ENCODE data around the gene NONO. TPM values are rescaled to one million over a fixed set of nuclear protein-coding genes. Genes with fewer than 3 reads are reported as not detected.
"Not testable (repeated sequence)": the region's sequence is repeated elsewhere in the genome, so short reads cannot be mapped to it uniquely, and the experiment has no call there.

Gene NONO
- total RNA-seq, 4 donors from 2014 or later: 70.0 to 494 (median 216) TPM

DNA sequence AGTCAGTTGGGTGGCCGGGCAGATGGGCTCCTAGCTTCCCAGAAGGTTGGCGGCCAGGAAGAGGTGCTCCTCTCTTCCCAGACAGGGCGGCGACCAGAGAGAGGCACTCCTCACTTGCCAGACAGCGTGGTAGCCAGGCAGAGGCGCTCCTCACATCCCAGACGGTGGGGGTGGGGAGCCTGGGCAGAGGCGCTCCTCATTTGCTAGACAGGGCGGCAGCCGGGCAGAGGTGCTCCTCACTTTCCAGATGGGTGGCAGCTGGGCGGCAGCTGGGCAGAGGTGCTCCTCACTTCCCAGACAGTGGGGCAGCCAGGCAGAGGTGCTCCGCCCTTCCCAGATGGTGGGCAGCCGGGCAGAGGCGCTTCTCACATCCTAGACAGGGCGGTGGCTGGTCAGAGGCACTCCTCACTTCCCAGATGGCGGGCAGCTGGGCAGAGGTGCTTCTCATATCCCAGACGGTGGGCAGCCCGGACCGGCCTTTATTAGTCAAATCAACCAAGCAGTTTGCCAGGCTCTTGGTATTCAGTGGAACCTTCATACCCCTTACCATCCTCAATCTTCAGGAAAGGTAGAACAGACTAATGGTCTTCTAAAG is 13.5 kb upstream of the NONO start:
- Histone ChIP-seq H3K27ac (no peak overlapping the region), H3K9me3 (no peaks in the 10 kb centered on the region), H3K27me3 (no peaks in the 10 kb centered on the region), H3K36me3 (no peaks in the 10 kb centered on the region), H3K4me1 (no peaks in the 10 kb centered on the region), H3K4me3 (no peak overlapping the region)
- intact Hi-C loops (cut with DNase I; ENCODE audit: low total_unique reads): no loop called here
- DNase-seq: no peak
- TF ChIP-seq, protein P1, sequence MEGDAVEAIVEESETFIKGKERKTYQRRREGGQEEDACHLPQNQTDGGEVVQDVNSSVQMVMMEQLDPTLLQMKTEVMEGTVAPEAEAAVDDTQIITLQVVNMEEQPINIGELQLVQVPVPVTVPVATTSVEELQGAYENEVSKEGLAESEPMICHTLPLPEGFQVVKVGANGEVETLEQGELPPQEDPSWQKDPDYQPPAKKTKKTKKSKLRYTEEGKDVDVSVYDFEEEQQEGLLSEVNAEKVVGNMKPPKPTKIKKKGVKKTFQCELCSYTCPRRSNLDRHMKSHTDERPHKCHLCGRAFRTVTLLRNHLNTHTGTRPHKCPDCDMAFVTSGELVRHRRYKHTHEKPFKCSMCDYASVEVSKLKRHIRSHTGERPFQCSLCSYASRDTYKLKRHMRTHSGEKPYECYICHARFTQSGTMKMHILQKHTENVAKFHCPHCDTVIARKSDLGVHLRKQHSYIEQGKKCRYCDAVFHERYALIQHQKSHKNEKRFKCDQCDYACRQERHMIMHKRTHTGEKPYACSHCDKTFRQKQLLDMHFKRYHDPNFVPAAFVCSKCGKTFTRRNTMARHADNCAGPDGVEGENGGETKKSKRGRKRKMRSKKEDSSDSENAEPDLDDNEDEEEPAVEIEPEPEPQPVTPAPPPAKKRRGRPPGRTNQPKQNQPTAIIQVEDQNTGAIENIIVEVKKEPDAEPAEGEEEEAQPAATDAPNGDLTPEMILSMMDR (IDR thresholded peaks at IDR 0.05): no peak
- TF ChIP-seq POLR2A (IDR thresholded peaks at IDR 0.05): no peak

DNA sequence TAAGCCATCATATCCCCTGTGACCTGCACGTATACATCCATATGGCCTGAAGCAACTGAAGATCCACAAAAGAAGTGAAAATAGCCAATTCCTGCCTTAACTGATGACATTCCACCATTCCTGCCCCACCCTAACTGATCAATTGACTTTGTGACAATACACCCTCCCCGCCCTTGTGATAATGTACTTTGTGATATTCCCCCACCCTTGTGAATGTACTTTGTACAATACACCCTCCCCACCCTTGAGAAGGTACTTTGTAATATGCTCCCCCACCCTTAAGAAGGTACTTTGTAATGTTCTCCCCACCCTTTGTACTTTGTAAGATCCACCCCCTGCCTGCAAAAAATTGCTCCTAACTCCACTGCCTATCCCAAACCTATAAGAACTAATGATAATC is 11.1 kb upstream of the NONO start:
- H3K36me3 ChIP-seq; intact Hi-C loops (cut with DNase I; ENCODE audit: low total_unique reads); H3K4me1 ChIP-seq; H3K27me3 ChIP-seq; H3K4me3 ChIP-seq; H3K9me3 ChIP-seq; DNase-seq; H3K27ac ChIP-seq: not testable (repeated sequence)

DNA sequence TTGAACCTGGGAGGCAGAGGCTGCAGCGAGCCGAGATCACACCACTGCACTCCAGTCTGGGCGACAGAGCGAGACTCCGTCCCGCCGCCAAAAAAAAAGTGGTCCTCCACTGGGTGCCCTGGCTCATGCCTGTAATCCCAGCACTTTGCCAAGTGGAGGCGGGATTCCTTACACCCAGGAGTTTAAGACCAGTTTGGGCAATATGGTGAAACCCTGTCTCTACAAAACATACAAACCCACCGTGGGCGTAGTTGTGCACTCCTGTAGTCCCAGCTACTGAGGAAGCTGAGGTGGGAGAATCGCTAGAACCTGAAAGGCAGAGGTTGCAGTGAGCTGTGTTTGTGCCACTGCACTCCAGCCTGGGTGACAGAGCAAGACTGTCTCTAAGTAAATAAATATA is 2.1 kb upstream of the NONO start:
- H3K9me3 ChIP-seq; intact Hi-C loops (cut with DNase I; ENCODE audit: low total_unique reads); H3K4me3 ChIP-seq; H3K36me3 ChIP-seq; H3K27me3 ChIP-seq; H3K4me1 ChIP-seq; DNase-seq; H3K27ac ChIP-seq: not testable (repeated sequence)

DNA sequence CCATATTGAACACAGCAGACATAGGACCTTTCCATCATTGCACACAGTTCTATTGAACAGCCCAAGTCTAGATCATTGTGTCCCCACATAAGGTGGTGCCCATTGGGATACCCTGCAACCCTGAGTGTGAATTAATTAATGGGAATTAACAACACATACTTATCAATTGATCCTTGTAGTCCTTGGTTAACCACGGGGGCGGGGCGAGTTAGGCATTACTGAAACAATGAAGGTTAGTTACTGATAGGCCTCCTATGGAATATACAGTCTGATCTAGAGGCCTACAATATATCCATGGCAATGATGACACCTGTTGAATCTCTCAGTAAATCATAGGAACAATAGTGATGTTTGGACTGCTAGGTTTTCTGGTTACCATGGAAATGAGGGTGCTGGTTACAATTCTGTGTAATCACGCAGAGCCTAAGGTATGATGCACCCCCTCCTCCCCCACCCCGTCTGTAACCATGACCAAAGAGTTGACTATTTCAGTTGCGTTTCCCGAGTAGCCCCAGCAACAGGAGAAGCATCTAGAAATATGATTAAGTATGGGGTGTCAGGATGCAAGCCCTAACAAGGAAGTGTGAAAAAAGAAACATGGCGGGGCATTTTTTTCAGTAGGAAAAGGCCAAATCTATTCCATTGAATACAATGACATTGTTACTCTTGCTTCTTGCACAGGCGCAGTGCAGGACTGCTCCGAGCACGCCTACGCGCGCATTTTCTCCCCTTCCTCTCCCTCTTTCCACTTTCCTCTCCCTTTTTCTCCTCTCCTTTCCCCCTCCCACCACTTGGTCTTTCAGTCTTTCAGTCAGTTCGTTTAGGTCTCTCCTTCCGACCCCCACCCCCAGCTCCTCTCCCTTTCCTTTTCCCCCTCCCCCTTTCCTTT is 677 bp upstream of the NONO start:
- intact Hi-C loops (cut with DNase I; ENCODE audit: low total_unique reads): no loop called here
- H3K4me1 ChIP-seq: no peaks in the 10 kb centered on the region
- TF ChIP-seq POLR2A (IDR thresholded peaks at IDR 0.05): no peak
- TF ChIP-seq, protein P1 (IDR thresholded peaks at IDR 0.05): no peak
- H3K27me3 ChIP-seq: no peaks in the 10 kb centered on the region
- H3K36me3 ChIP-seq: no peaks in the 10 kb centered on the region
- no peaks in the 10 kb centered on the region for H3K9me3 ChIP-seq
- peak overlapping the region; percentile 36 to 50 for H3K4me3 ChIP-seq
- no peak for DNase-seq
- H3K27ac ChIP-seq: peak overlapping the region; percentile 81 to 89

DNA sequence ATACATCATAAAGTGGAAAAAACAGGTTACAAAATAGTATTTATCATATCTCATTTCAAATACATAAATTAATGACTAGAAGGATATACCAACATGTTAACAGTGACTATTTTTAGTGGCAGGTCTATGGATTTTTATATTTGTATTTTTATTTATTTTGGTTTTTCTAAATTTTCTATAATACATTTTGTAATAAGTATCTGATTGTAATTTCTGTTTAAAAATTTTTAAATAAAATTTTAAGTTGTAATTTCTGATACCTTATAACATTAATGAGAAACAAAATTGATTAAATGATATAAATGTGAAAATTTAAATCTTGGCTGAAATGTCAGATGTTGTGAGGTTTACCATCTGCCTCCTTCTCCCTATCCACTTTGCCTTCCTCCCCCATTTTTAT is 2.5 kb downstream of the NONO start:
- TF ChIP-seq POLR2A (IDR thresholded peaks at IDR 0.05): no peak
- TF ChIP-seq, protein P1 (IDR thresholded peaks at IDR 0.05): no peak
- intact Hi-C loops (cut with DNase I; ENCODE audit: low total_unique reads): no loop called here
- H3K27ac ChIP-seq: no peak overlapping the region
- no peak for DNase-seq
- H3K27me3 ChIP-seq: no peaks in the 10 kb centered on the region
- no peaks in the 10 kb centered on the region for H3K9me3 ChIP-seq
- H3K4me1 ChIP-seq: no peaks in the 10 kb centered on the region
- no peaks in the 10 kb centered on the region for H3K36me3 ChIP-seq
- no peak overlapping the region for H3K4me3 ChIP-seq

DNA sequence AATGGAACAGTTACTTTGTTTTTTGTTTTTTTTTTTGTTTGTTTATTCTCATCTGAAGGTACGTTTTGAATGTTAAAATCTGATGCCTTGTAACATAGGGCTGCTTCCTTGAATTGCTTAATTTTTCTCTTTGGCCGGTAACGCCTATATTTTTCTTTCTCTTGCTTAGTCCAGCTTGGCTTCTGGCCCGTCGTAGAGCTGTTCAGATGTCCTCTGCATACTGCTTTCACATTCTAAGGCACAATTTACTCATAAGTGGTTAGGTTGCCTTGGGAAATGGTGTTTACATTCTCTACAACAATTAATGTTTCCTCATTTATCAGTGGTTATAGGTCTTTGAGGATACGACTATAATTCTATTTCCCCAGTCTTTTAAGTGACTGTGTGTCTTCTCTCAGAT is 7.9 kb downstream of the NONO start:
- no peak for DNase-seq
- no peak overlapping the region for H3K4me3 ChIP-seq
- H3K9me3 ChIP-seq: no peaks in the 10 kb centered on the region
- H3K36me3 ChIP-seq: no peaks in the 10 kb centered on the region
- no peaks in the 10 kb centered on the region for H3K27me3 ChIP-seq
- H3K4me1 ChIP-seq: no peaks in the 10 kb centered on the region
- H3K27ac ChIP-seq: no peak overlapping the region
- intact Hi-C loops (cut with DNase I; ENCODE audit: low total_unique reads): no loop called here
- TF ChIP-seq, protein P1 (IDR thresholded peaks at IDR 0.05): no peak
- no peak for TF ChIP-seq POLR2A (IDR thresholded peaks at IDR 0.05)
